Measurements from ENCODE around the gene DLG1.

DLG1 gene

DNA sequence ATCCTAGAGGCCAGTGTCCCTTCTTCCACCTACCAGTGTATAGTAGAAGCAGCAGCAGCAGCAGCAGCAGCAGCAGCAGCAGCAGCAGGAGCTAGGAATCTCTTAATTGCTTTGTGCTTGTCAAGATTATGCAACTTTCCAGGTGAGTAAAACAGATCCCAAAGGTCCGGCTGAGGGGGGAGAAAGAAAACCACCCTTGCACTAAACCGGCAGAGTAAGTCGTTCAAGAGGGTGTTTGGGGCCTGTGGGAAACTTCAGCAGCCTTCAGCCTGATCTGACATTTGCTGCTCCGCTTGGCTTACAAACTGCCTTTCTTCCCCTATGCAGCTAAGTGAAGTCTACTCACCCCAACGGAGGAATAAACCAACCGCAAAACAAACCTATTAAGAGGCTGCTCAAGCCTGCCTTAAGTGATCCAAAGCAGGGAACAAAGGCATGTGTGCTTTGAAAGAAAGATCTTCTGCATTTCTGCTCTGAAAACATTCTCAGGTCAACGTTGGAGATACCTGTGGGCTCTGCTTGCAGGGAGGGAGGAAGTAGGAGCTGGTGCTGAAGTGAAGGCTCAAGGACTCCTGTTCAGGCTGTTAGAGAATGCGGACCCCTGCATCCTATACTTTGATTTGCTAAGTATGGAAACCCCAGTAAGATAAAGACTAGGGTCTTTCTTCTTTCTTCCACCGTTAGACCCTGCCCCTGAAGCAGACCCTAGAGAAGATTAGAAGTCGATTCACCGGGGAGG is 35.7 kb upstream of the DLG1 start:
- Histone ChIP-seq H3K9me3 (no peaks in the 10 kb centered on the region), H3K4me3 (no peak overlapping the region), H3K36me3 (replicated peaks) (no peaks in the 10 kb centered on the region), H3K27me3 (ENCODE audit: low read depth) (no peaks in the 10 kb centered on the region), H3K4me1 (peaks cover 8% of the 10 kb centered on the region)
- in situ Hi-C loops (cut with MboI; ENCODE audit: low sequenced_read_pairs) = no loop called here
- no peak for DNase-seq (ENCODE audit: low spot score in 2 of 2)

DNA sequence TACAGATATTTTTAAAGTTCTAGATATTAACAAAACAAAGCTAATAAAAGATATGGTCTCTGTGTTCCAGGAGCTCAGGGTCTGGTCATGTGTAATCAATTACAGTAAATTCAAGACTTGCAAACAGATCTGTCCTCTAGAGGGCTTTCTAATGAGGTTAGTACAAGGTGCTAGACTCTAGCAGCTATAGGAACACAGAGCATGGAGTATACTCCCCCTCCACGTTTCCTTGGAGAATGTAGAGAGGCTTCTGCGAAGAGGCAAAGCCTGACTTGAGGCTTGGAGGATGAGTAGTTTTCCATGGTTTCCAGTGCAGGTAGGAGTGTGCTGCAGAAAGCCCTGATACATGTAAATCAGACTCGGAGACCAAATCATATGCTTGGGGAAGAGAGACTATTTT is 32.7 kb upstream of the DLG1 start:
- in situ Hi-C loops (cut with MboI; ENCODE audit: low sequenced_read_pairs) = no loop called here
- no peak for DNase-seq (ENCODE audit: low spot score in 2 of 2)
- no peaks in the 10 kb centered on the region for H3K27me3 ChIP-seq (ENCODE audit: low read depth)
- no peaks in the 10 kb centered on the region for H3K9me3 ChIP-seq
- peaks cover 8% of the 10 kb centered on the region for H3K4me1 ChIP-seq
- no peaks in the 10 kb centered on the region for H3K36me3 ChIP-seq (replicated peaks)
- H3K4me3 ChIP-seq = no peak overlapping the region

DNA sequence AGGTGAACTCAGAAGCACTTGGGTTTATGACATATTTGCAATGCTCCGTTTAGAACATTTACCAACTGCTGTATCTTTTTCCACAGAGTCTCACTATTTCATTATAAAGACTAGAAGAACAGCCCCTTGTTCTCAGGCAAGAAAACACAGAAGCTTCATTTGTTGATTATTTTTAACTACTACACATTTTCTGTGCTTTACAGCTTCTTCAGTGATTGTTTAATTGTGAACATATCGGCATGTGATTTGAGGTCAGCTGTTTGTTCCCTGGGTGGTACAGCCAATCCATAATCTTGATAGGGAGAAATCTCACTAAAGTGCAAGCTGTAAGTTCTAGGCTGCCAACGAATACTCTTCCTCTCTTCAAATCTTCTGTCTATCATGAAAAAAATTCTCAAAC is 31.0 kb upstream of the DLG1 start:
- DNase-seq (ENCODE audit: low spot score in 2 of 2) = no peak
- H3K36me3 ChIP-seq (replicated peaks) = no peaks in the 10 kb centered on the region
- H3K9me3 ChIP-seq = no peaks in the 10 kb centered on the region
- no peak overlapping the region for H3K4me3 ChIP-seq
- H3K27me3 ChIP-seq (ENCODE audit: low read depth) = no peaks in the 10 kb centered on the region
- H3K4me1 ChIP-seq = peaks cover 8% of the 10 kb centered on the region
- in situ Hi-C loops (cut with MboI; ENCODE audit: low sequenced_read_pairs) = no loop called here

- in situ Hi-C loops (cut with MboI; ENCODE audit: low sequenced_read_pairs) = no loop called here
- Histone ChIP-seq H3K36me3 (replicated peaks) (no peaks in the 10 kb centered on the region), H3K27me3 (ENCODE audit: low read depth) (no peaks in the 10 kb centered on the region), H3K4me1 (peaks cover 8% of the 10 kb centered on the region), H3K9me3 (no peaks in the 10 kb centered on the region), H3K4me3 (no peak overlapping the region)
- DNase-seq (ENCODE audit: low spot score in 2 of 2) = no peak
Measured at GRCh38 chr3:197328198-197328597, 29.8 kb upstream of the DLG1 start.

- H3K36me3 ChIP-seq (replicated peaks) = no peaks in the 10 kb centered on the region
- H3K4me3 ChIP-seq = no peak overlapping the region
- H3K4me1 ChIP-seq = peaks cover 3% of the 10 kb centered on the region
- H3K27me3 ChIP-seq (ENCODE audit: low read depth) = no peaks in the 10 kb centered on the region
- no peaks in the 10 kb centered on the region for H3K9me3 ChIP-seq
- DNase-seq (ENCODE audit: low spot score in 2 of 2) = no peak
- in situ Hi-C loops (cut with MboI; ENCODE audit: low sequenced_read_pairs) = no loop called here
Measured at GRCh38 chr3:197327701-197328100, 29.3 kb upstream of the DLG1 start.

- Histone ChIP-seq H3K27me3 (ENCODE audit: low read depth) (no peaks in the 10 kb centered on the region), H3K9me3 (no peaks in the 10 kb centered on the region), H3K4me3 (no peak overlapping the region), H3K4me1 (no peaks in the 10 kb centered on the region), H3K36me3 (replicated peaks) (no peaks in the 10 kb centered on the region)
- no peak for DNase-seq (ENCODE audit: low spot score in 2 of 2)
- in situ Hi-C loops (cut with MboI; ENCODE audit: low sequenced_read_pairs) = no loop called here
Measured at GRCh38 chr3:197325773-197326172, 27.4 kb upstream of the DLG1 start.

DNA sequence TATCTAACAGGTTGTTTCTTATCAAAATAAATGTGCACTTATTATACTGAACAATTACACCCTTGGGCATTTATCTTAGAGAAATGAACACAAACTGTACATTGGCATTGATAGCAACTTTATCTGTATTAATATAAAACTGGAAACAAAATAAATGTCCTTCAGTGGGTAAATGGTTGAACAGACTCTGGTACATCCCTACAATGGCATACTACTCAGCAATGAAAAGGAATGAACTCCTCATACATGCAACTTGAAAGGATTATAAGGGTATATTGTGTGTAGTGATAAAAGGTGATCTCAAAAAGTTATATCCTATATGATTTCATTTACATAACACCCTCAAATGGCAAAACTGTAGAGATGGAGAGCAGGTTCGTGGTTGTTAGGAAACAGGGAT is 23.7 kb upstream of the DLG1 start:
- Histone ChIP-seq H3K9me3 (no peaks in the 10 kb centered on the region), H3K4me1 (no peaks in the 10 kb centered on the region), H3K36me3 (replicated peaks) (no peaks in the 10 kb centered on the region), H3K4me3 (no peak overlapping the region), H3K27me3 (ENCODE audit: low read depth) (no peaks in the 10 kb centered on the region)
- no peak for DNase-seq (ENCODE audit: low spot score in 2 of 2)
- in situ Hi-C loops (cut with MboI; ENCODE audit: low sequenced_read_pairs) = no loop called here

DNA sequence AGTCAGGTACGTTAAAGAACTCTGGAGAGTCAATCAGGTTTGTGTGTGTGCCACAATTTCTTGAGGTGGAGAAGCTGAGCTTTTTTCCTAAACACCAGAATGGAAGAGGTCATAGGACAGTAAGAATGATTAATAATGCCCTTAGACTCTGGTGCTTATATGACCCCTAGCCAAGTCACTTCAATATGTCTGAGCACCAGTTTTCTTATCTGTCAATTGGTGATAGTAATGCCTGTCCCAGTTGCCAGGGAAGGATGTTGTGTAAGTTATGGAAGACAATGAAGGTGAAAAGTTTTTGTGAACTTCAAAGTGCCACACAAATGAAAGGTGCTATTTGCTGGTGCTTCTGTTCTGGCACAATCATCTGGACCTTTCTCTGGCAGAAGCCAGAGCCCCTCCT is 22.2 kb upstream of the DLG1 start:
- no peaks in the 10 kb centered on the region for H3K36me3 ChIP-seq (replicated peaks)

DNA sequence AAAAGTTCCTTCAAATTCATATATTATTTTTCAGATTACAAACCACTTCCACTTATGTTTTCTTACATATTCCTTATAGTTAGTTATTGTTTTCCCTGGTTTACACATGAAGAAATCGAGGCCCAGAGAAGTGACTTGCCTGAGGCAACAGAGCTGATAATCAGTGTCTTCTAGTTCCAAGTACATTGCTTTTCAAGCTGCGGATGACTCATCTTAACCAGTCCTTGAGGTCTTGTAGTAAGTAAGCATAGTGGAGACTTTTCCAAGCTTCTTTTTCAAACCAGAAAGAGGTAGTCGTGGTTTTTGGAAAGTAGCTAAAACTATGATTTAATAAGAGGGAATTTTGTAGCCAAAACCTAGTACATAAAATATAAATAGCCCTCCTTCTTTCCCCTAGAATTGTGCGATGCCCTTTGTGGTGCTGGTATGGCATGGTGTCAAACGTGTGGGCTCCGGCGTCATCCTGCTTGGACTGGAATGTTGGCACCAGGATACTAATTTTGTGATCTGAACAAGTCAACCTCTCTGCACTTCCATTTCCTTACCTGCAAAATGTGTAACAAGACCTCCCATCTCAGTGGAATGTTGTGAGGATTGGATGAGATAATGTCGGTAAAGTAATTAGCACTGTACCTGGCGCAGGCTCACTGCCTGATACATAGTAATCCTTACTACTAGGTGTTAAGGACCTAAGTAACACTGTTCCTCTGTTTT is 19.0 kb upstream of the DLG1 start:
- no peaks in the 10 kb centered on the region for H3K27me3 ChIP-seq (ENCODE audit: low read depth)
- in situ Hi-C loops (cut with MboI; ENCODE audit: low sequenced_read_pairs) = no loop called here
- H3K36me3 ChIP-seq (replicated peaks) = no peaks in the 10 kb centered on the region
- no peak overlapping the region for H3K4me3 ChIP-seq
- H3K4me1 ChIP-seq = no peaks in the 10 kb centered on the region
- H3K9me3 ChIP-seq = no peaks in the 10 kb centered on the region
- no peak for DNase-seq (ENCODE audit: low spot score in 2 of 2)

More for the DNA sequence above, 22.2 kb upstream of the DLG1 start:
- in situ Hi-C loops (cut with MboI; ENCODE audit: low sequenced_read_pairs) = no loop called here
- no peaks in the 10 kb centered on the region for H3K4me1 ChIP-seq
- no peaks in the 10 kb centered on the region for H3K9me3 ChIP-seq
- H3K27me3 ChIP-seq (ENCODE audit: low read depth) = no peaks in the 10 kb centered on the region
- H3K4me3 ChIP-seq = no peak overlapping the region
- DNase-seq (ENCODE audit: low spot score in 2 of 2) = no peak

- Histone ChIP-seq H3K36me3 (replicated peaks) (no peaks in the 10 kb centered on the region), H3K27me3 (ENCODE audit: low read depth) (no peaks in the 10 kb centered on the region), H3K4me1 (peaks cover 19% of the 10 kb centered on the region), H3K4me3 (no peak overlapping the region), H3K9me3 (no peaks in the 10 kb centered on the region)
- in situ Hi-C loops (cut with MboI; ENCODE audit: low sequenced_read_pairs) = no loop called here
- no peak for DNase-seq (ENCODE audit: low spot score in 2 of 2)
Measured at GRCh38 chr3:197312431-197312830, 14.0 kb upstream of the DLG1 start.

GRCh38 chr3:197311591-197311990 is 13.2 kb upstream of the DLG1 start:
- Histone ChIP-seq H3K4me1 (peaks cover 19% of the 10 kb centered on the region), H3K4me3 (no peak overlapping the region), H3K27me3 (ENCODE audit: low read depth) (no peaks in the 10 kb centered on the region), H3K36me3 (replicated peaks) (no peaks in the 10 kb centered on the region), H3K9me3 (no peaks in the 10 kb centered on the region)
- in situ Hi-C loops (cut with MboI; ENCODE audit: low sequenced_read_pairs) = no loop called here
- DNase-seq (ENCODE audit: low spot score in 2 of 2) = no peak

DNA sequence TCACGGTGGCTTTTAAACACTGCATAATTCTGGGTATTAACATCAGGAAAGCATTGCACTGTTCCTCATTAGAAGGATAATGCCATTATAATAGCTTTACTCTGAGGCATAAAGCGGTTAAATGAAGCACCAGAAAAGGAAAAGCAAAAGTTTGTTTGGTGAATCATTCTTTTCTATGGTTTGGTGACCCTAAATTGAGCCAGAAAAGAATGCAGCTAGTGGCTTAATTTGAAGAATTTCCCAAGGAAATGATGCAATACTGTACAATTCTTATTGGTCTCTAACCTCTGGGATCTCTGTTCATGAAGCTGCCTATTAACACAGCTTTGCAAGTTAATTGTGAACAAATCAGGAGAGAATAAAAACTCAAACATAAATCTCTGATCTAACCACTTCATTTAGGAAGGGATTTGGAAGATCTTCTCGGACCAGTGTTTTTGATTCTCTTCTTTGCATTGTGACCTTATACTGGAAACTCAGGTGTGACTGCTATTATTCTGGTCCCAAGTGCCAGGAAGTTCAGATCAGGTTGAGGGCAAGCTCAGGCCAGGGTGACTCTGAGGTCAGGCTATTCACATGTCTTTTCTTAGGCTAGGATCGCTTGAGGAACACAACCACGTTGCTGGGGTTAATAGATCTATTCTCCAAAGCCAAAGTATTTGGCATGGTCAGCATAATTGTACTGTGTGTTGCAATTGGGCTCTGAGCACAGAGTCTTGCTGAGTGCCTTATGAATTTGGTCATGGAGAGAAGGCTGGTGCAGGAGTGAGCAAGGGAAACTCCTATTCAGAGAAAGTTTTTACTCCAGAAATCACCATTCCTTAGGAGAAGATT is 11.3 kb upstream of the DLG1 start:
- H3K4me3 ChIP-seq = no peak overlapping the region
- DNase-seq (ENCODE audit: low spot score in 2 of 2) = peak; percentile 43 to 91
- H3K36me3 ChIP-seq (replicated peaks) = no peaks in the 10 kb centered on the region
- peaks cover 24% of the 10 kb centered on the region for H3K4me1 ChIP-seq
- H3K9me3 ChIP-seq = no peaks in the 10 kb centered on the region
- in situ Hi-C loops (cut with MboI; ENCODE audit: low sequenced_read_pairs) = no loop called here
- no peaks in the 10 kb centered on the region for H3K27me3 ChIP-seq (ENCODE audit: low read depth)

- in situ Hi-C loops (cut with MboI; ENCODE audit: low sequenced_read_pairs) = no loop called here
- peak in 1 of 2 experiments; percentile 13 for DNase-seq (ENCODE audit: low spot score in 2 of 2)
- Histone ChIP-seq H3K4me1 (peaks cover 24% of the 10 kb centered on the region), H3K4me3 (no peak overlapping the region), H3K27me3 (ENCODE audit: low read depth) (no peaks in the 10 kb centered on the region), H3K36me3 (replicated peaks) (no peaks in the 10 kb centered on the region), H3K9me3 (no peaks in the 10 kb centered on the region)
Measured at GRCh38 chr3:197308591-197308990, 10.2 kb upstream of the DLG1 start.
